Superior temporal gyrus (tissue), 1 donor: ENCODE data around the gene ADAM33.

ENCODE experiments used
- DNase-seq: peaks from one replicate; pipeline ENCODE4 v3.0.0-alpha.2; 2016; ENCODE audit errors: extremely low spot score

Gene ADAM33

DNA sequence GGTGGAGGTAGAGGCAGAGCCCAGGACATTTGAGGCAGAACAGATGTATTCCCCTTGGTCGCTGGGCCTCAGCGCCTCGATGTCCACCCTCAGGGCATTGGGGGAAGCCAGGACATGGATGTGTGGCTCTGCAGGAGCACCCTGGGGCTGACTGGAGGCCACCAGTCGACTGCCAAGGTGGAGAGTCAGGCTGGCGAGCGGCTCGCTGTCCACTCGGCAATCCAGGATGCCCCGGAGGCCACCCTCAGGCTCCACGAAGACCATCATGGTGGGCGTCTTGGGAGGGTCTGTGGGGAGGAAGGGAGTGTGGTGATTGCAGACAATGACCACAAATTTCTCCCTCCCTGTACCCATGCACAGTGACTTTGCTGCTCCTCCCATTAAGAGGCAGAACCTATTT, 8.2 kb upstream of the ADAM33 start:
- DNase-seq = no peak

GRCh38 chr20:3687655-3688054, 5.8 kb upstream of the ADAM33 start:
- DNase-seq = peak; percentile 55

DNA sequence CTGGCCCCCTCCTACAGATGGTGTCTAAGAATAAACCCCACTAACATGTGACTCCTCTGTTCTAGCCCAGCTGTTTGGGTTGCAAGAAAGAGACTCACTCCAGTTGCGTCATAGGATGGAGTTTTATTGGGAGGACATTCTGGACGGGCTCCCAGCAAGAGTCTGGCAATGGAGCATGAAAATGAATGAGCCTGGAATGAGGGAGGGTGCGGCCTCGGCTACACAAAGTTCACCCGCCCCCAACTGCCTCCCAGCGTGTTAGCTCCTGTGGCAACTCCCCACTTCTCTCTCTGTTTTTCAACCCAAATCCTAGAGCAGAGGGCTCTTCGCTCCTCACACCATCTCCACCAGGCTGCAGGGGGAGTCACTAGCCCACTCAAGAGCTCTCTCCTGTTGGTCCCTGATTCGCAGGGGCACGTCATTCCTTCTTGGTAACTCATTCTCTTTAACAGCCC, 5.1 kb upstream of the ADAM33 start:
- peak; percentile 70 for DNase-seq

- DNase-seq = no peak
Observed at GRCh38 chr20:3686421-3686820, 4.6 kb upstream of the ADAM33 start.

DNA sequence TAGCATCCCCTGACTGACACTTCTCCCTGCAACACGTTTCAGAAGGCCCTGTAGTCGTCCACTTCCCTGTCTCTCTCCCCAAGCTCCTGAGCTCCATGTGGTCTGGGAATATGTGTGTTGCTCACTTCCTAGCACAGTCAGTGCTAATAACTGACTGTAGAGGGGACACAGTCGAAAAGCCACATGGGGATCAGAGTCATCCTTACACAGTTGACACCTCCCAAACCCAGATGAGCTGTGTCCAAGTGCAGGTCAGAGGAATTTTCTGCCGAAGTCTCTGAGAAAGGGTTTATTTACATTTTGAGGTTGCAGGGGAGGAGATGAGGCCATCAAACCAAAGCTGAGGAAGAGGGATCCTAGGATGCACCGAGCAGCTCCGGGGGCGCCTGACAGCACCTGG, 3.5 kb upstream of the ADAM33 start:
- DNase-seq = no peak

- no peak for DNase-seq
Observed at GRCh38 chr20:3681352-3681930, 369 bp downstream of the ADAM33 start.

GRCh38 chr20:3680701-3681351, 984 bp downstream of the ADAM33 start:
- DNase-seq = no peak

DNA sequence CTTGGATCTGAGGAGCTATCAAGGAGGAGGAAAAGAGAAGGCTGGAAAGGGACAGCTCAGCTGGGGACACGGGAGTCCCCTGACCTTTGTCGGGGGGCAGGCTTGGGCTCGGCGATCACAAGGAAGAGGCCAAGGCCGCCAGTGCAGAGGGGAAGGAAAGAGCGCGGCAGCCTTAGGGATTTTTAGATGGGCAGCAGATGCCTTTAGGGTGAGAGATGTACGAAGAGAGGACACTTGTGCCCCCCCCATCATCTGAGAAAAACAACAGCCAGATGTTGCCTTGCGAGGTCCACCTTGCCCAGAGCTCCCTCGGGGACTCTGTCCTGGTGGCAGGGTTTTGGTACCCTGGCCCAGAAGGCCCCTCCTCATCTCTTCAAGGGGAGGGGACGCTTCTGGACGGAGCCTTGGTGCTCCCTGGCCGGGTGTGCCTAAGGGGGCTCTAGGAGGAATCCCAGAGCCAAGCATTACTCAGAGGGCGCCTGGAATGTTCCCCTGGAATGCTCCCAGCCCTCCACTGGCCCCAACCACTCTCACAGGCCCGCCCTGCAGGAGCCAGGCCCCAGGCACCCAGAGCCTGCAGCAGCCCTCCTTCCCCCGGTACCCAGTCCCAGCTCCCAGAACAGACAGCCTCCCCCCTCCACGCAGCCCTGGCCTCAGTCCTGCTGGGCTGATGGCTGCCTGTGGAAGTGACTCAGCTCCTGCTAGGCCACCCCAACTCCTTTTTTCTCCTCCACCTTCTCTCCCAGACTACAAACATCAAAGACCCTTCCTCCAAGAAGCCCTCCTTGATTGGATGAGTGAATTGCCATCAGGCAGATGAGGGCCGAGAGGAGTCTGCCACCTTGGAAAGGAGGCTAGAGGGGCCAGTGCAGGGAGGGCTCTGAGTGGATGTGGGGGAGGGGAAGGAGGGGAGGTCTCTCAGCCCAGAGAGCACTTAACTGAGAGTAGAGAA, 1.8 kb downstream of the ADAM33 start:
- DNase-seq = no peak

DNA sequence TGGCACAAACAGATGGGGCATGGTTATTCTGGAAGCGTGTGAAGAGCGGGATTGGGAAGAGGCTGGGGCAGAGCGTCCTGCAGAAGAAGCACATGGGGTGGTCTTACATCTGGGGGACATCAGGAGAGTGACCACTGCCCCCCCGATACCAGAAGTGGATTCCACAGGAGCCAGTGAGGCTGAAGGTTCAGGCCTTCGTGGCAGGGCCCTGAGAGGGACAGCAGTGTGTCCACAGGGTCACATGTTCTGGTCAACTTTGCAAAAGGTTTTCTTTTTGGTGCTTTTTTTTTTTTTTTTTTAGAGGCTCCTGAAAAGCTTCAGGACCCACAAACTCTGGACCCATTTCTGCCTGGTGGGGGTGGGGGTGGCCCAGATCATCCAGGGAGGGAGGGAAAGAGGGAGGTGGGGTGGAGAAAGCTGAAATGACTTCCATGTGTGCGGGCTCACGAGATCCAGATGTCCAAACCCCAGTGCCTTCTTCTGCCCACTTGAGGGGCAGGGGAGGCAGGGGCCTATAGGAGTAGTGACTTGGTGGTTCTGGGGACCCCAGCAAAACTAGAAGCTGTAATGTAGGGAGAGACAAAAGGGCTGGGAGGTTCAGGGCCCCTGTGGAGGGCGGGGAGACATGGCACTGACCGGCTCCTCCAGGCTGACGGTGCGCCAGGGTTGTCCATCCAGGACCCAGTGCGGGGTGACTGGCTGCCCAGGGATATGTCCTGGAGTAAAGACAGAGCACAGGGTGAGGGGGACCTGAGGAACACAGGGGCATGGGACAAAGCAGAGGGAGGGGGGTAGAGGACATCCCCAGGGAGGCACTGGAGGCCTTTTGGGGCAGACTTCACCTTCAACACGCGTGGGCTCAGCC, 2.7 kb downstream of the ADAM33 start:
- no peak for DNase-seq

DNA sequence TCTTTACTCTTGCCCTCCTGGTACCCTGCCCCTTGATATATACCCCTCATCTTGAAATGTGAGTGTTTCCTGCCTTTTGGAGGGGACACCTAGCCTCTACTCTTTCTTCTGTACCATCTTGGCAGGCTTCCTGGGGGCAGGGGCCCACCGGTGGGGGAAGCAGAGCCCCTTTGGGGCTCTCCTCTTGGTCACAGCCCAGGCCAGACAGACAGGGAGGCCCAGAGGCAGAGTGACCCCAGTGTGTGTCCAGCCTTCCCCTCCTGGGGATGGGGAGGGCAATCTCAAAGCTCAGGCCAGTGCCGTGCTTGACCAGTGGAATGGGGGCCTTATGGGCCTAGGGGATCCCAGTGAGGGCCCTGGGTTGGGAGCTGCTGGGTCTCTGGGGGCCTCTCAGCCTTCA, 3.6 kb downstream of the ADAM33 start:
- no peak for DNase-seq

GRCh38 chr20:3677733-3678132, 4.1 kb downstream of the ADAM33 start:
- DNase-seq = no peak

DNA sequence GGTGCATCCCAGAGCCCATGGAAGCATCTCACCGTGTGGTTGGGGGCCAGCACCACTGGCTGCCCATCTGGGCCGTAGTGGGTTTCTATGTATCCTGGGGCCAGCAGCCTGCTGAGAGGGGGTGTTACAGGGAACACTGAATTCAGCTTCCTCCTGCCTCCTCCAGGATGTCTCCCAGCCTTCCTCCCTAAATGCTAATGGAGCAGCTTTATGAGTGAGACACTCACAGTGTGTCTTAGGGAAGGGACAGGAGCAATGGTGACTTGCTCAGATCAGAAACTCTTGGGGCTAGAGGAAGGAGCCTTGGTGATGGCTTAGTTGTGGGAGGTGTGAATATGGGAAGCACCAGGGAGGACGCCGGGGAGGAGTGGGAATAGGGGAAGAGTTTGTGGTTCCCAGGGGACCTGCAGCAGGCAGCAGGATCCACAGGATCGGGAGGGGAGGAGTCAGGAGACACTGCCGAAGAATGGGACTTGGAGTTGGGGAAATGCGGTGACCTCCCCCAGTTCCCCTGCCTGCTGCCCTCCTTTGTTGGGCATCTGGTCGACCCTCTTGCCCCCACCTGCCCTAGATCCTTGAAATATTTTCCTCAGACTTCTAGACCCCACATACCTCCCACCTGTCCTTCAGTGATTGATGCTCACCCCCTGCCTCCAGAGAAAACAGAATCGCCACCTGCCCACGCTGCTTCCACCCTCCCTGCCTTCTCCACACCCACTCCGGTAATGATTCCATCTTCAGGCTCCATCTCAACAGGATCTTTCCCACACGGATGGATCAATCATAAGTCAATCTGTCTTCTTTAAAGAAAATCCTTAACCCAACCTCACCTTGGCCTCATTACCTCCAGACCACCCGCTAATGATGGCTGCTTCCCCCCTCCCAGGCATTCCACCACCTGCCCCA, 6.6 kb downstream of the ADAM33 start:
- no peak for DNase-seq

- DNase-seq = no peak
Observed at GRCh38 chr20:3674447-3674846, 7.4 kb downstream of the ADAM33 start.

DNA sequence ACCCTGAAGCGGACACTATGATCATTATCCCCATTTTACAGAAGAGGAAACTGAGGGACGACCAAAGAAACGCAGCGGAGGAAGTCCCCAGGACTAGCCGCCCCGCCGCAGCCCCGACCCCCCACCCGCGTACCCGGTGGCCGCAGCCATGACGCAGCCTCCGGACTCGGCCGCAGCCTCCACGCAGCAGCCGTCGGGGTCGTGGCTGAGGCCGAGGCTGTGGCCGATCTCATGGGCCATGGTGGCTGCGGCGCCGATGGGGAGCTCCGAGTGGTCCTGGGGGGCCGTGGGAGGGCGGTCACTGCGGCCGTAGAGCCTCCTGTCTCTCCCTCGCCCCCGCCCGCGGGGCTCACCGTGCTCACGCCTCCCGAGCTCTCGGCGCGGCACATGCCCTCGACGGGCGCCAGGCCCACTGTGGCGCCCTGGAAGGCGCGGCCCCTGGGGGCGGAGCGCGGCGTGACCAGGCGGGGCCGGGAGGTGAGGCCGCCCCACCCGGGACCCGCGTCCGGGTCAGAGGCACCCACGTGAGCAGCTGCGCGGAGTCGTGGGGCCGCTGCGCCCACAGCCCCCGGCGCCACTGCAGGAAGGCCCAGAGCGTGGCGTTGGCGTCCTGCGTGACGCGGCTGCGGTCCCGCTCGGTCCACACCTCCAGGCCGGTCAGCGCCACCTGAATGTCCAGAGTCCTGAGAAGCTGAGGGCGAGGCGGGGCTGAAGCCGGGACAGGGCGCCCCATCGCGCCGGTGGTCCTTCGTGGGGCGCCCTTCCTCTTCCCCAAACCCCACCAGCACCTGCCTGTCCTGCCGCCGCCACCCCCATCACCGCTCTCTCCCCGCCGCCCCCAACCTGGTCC, 8.4 kb downstream of the ADAM33 start:
- DNase-seq = no peak

DNA sequence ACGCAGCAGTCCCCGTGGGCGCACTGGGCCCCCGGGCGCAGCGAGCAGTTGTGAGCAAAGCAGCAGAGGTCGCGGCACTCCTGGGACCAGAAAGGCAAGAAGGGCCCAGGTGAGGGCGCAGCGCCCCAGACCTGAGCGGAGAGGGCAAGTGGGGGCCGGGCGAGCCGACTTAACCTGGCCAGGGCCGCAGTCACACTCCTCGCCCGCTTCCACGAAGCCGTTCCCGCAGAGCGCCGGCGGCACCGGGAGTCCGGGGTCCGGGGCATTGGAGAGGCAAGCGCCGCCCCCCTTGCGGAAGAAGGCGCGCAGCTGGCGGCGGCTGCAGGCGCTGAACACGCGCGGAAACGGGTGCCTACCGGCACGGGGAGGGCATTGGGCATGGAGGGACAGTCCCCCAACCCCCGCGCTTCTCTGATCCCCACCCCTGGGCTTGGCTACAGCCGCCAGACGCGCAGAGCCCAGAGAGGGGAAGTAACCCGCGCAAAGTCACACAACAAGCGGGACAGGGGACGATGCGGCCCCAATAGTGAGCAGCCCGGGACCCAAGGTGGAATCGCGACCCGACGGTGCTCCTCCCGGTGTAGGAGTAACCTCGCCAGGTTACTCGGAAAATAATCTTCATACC, 9.2 kb downstream of the ADAM33 start:
- DNase-seq = no peak

DNA sequence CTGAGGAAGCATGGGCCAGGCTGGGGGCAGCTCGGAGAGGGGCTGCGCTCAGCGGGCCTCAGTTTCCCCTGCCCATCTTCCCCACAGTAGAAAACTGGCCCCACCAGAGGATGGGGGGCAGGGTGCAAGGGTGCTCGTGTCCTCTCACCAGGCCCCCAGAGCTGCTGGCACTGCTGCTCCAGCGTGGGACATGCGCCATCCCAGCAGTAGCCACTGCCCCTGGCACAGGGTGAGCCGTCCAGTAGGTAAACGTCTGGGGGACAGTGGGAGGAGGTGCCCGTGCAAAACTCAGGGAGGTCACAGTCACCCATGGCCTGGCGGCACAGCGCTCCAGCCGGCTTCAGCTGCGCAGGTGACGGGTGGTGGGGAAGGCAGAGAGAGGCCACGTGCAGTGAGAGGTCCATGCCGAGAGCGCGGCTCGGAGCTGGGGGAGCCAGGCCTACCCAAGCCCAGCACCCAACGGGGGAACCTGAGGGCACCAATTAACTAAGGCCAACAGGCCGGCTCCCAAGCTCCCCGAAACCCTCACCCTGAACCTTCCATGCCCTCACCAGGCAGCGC, 9.7 kb downstream of the ADAM33 start:
- DNase-seq = no peak

GRCh38 chr20:3670945-3671344, 10.9 kb downstream of the ADAM33 start:
- no peak for DNase-seq

- no peak for DNase-seq
Observed at GRCh38 chr20:3670511-3670910, 11.3 kb downstream of the ADAM33 start.
